Activated CD4-positive, alpha-beta memory T cell treated with anti-CD3 and anti-CD28 coated beads, Interleukin-2, amount 10 ng/mL, durations not matched to agents 7 days and 5 days (primary cell): ENCODE measurements around the gene MBP. TPM values are rescaled to one million over a fixed set of nuclear protein-coding genes. Genes with fewer than 3 reads are reported as not detected.

Experiments used
- CTCF ChIA-PET: fragments of 350-600 bp; sonication (Branson Sonifier 250); formaldehyde crosslinking; loops from one replicate; lab custom pipeline; 2021; ENCODE audit warnings: antibody characterized with exemption, inconsistent platforms; lab: Charles Lee
- POLR2A ChIA-PET: fragments of 350-600 bp; sonication (Branson Sonifier 250); formaldehyde crosslinking; loops from one replicate; lab custom pipeline; 2021; ENCODE audit warnings: antibody characterized with exemption; lab: Charles Lee
- DNase-seq: peaks from one replicate; pipeline ENCODE4 v3.0.0-alpha.2; 2020
- H3K27ac Mint-ChIP-seq: one replicate; pipeline ENCODE4 v1.8.0; 2021; ENCODE audit warnings: mild to moderate bottlenecking, mixed read lengths
- H3K27me3 Mint-ChIP-seq: one replicate; pipeline ENCODE4 v1.8.0; 2021; ENCODE audit warnings: mixed read lengths
- H3K36me3 Mint-ChIP-seq: one replicate; pipeline ENCODE4 v1.8.0; 2021; ENCODE audit warnings: low read depth, mixed read lengths
- H3K4me1 Mint-ChIP-seq: one replicate; pipeline ENCODE4 v1.8.0; 2021; ENCODE audit warnings: mixed read lengths
- H3K4me3 Mint-ChIP-seq: one replicate; pipeline ENCODE4 v1.8.0; 2021; ENCODE audit warnings: mild to moderate bottlenecking, mixed read lengths
- H3K9me3 Mint-ChIP-seq: one replicate; pipeline ENCODE4 v1.8.0; 2021; ENCODE audit warnings: mixed read lengths
- total RNA-seq, 2 experiments: library from RNA; stranded (reverse); gene quantifications; one replicate each; pipeline ENCODE4 v1.2.3, GENCODE V29; 2021

Gene MBP
- total RNA-seq, 2 experiments from 2014 or later = 81.4 to 95.3 TPM

- Mint-ChIP-seq H3K4me3 (no peak overlapping the region), H3K9me3 (no peaks in the 10 kb centered on the region), H3K36me3 (peaks cover 34% of the 10 kb centered on the region), H3K27ac (peak overlapping the region; percentile 94), H3K27me3 (no peaks in the 10 kb centered on the region), H3K4me1 (peaks cover 69% of the 10 kb centered on the region)
- no peak for DNase-seq
- CTCF ChIA-PET = interaction anchor here (0.6 to 4.4 kb wide), 4 partner anchors 11 to 252 kb away, joined by 3 to 49 read pairs (median 12); no protein-coding TSS in a partner anchor
- POLR2A ChIA-PET = interaction anchor here (0.8 to 6.7 kb wide), 5 partner anchors 14 to 83 kb away, joined by 3 to 170 read pairs (median 4); partner anchors contain the start of gene MBP
Observed at GRCh38 chr18:77052297-77052982, 80.1 kb downstream of the MBP start.

GRCh38 chr18:77051581-77052296 lies 80.8 kb downstream of the MBP start:
- Mint-ChIP-seq H3K36me3 (peaks cover 34% of the 10 kb centered on the region), H3K4me1 (peaks cover 64% of the 10 kb centered on the region), H3K27me3 (no peaks in the 10 kb centered on the region), H3K27ac (peak overlapping the region; percentile 29), H3K4me3 (no peak overlapping the region), H3K9me3 (no peaks in the 10 kb centered on the region)
- no peak for DNase-seq
- CTCF ChIA-PET = interaction anchor here (3.6 kb wide), 1 partner anchor 159 kb away, joined by 20 read pairs; no protein-coding TSS in a partner anchor
- POLR2A ChIA-PET = interaction anchor here (0.8 to 6.7 kb wide), 3 partner anchors 15 to 80 kb away, joined by 3 to 170 read pairs (median 61); partner anchors contain the start of gene MBP

- Mint-ChIP-seq H3K27ac (no peak overlapping the region), H3K4me3 (no peak overlapping the region), H3K4me1 (peaks cover 46% of the 10 kb centered on the region), H3K36me3 (peaks cover 45% of the 10 kb centered on the region), H3K27me3 (no peaks in the 10 kb centered on the region), H3K9me3 (no peaks in the 10 kb centered on the region)
- ChIA-PET POLR2A (interaction anchor here (1.4 kb wide), 1 partner anchor 13 kb away, joined by 8 read pairs; no protein-coding TSS in a partner anchor), CTCF (interaction anchor here (1.2 to 4.5 kb wide), 2 partner anchors 12 to 50 kb away, joined by 4 to 20 read pairs; no protein-coding TSS in a partner anchor)
- no peak for DNase-seq
Observed at GRCh38 chr18:77049938-77050337, 82.6 kb downstream of the MBP start.

- Mint-ChIP-seq H3K9me3 (no peaks in the 10 kb centered on the region), H3K4me1 (peaks cover 31% of the 10 kb centered on the region), H3K4me3 (no peak overlapping the region), H3K36me3 (peaks cover 60% of the 10 kb centered on the region), H3K27me3 (no peaks in the 10 kb centered on the region), H3K27ac (peak overlapping the region; percentile 3)
- ChIA-PET CTCF (interaction anchor here (1.5 to 4.5 kb wide), 2 partner anchors 45 to 48 kb away, joined by 5 to 20 read pairs; no protein-coding TSS in a partner anchor), POLR2A (interaction anchor here (0.9 kb wide), 1 partner anchor 13 kb away, joined by 3 read pairs; no protein-coding TSS in a partner anchor)
- DNase-seq = no peak
Observed at GRCh38 chr18:77047803-77048419, 84.7 kb downstream of the MBP start.

- no peaks in the 10 kb centered on the region for H3K27me3 Mint-ChIP-seq
- H3K9me3 Mint-ChIP-seq = no peaks in the 10 kb centered on the region
- ChIA-PET CTCF (interaction anchor here (1.5 to 4.5 kb wide), 2 partner anchors 44 to 47 kb away, joined by 5 to 20 read pairs; no protein-coding TSS in a partner anchor), POLR2A (interaction anchor here (1.8 kb wide), 1 partner anchor 8 kb away, joined by 6 read pairs; no protein-coding TSS in a partner anchor)
- DNase-seq = no peak
- H3K4me3 Mint-ChIP-seq = no peak overlapping the region
- H3K36me3 Mint-ChIP-seq = peaks cover 66% of the 10 kb centered on the region
- H3K4me1 Mint-ChIP-seq = peaks cover 24% of the 10 kb centered on the region
- H3K27ac Mint-ChIP-seq = no peak overlapping the region
Observed at GRCh38 chr18:77046994-77047393, 85.6 kb downstream of the MBP start.

- POLR2A ChIA-PET = interaction anchor here (1.8 kb wide), 1 partner anchor 8 kb away, joined by 6 read pairs; no protein-coding TSS in a partner anchor
- Mint-ChIP-seq H3K9me3 (no peaks in the 10 kb centered on the region), H3K4me3 (no peak overlapping the region), H3K27ac (no peak overlapping the region), H3K36me3 (peaks cover 61% of the 10 kb centered on the region), H3K4me1 (peaks cover 19% of the 10 kb centered on the region), H3K27me3 (no peaks in the 10 kb centered on the region)
- no peak for DNase-seq
- CTCF ChIA-PET = interaction anchor here (1.0 to 4.5 kb wide), 6 partner anchors 9 to 47 kb away, joined by 3 to 20 read pairs (median 4); no protein-coding TSS in a partner anchor
Observed at GRCh38 chr18:77046409-77046808, 86.2 kb downstream of the MBP start.

- ChIA-PET POLR2A (interaction anchor here (1.8 kb wide), 1 partner anchor 9 kb away, joined by 6 read pairs; no protein-coding TSS in a partner anchor), CTCF (interaction anchor here (1.0 to 1.7 kb wide), 4 partner anchors 9 to 46 kb away, joined by 3 to 6 read pairs (median 3); no protein-coding TSS in a partner anchor)
- H3K27ac Mint-ChIP-seq = peak overlapping the region; percentile 1
- H3K4me1 Mint-ChIP-seq = peaks cover 16% of the 10 kb centered on the region
- no peaks in the 10 kb centered on the region for H3K9me3 Mint-ChIP-seq
- no peak overlapping the region for H3K4me3 Mint-ChIP-seq
- no peak for DNase-seq
- peaks cover 61% of the 10 kb centered on the region for H3K36me3 Mint-ChIP-seq
- H3K27me3 Mint-ChIP-seq = no peaks in the 10 kb centered on the region
Observed at GRCh38 chr18:77045677-77046076, 86.9 kb downstream of the MBP start.

GRCh38 chr18:77044866-77045664 lies 87.5 kb downstream of the MBP start:
- no peak overlapping the region for H3K4me3 Mint-ChIP-seq
- ChIA-PET CTCF (interaction anchor here (1.0 to 1.7 kb wide), 4 partner anchors 10 to 46 kb away, joined by 3 to 6 read pairs (median 3); no protein-coding TSS in a partner anchor), POLR2A (interaction anchor here (1.8 kb wide), 1 partner anchor 10 kb away, joined by 6 read pairs; no protein-coding TSS in a partner anchor)
- no peaks in the 10 kb centered on the region for H3K9me3 Mint-ChIP-seq
- H3K4me1 Mint-ChIP-seq = peaks cover 20% of the 10 kb centered on the region
- no peak for DNase-seq
- H3K36me3 Mint-ChIP-seq = peaks cover 64% of the 10 kb centered on the region
- peak overlapping the region; percentile 1 for H3K27ac Mint-ChIP-seq
- H3K27me3 Mint-ChIP-seq = no peaks in the 10 kb centered on the region

GRCh38 chr18:77043541-77044280 lies 88.9 kb downstream of the MBP start:
- ChIA-PET POLR2A (no interaction called here), CTCF (interaction anchor here (1.0 kb wide), 1 partner anchor 9 kb away, joined by 3 read pairs; no protein-coding TSS in a partner anchor)
- no peaks in the 10 kb centered on the region for H3K27me3 Mint-ChIP-seq
- peaks cover 71% of the 10 kb centered on the region for H3K36me3 Mint-ChIP-seq
- no peak for DNase-seq
- no peak overlapping the region for H3K4me3 Mint-ChIP-seq
- H3K4me1 Mint-ChIP-seq = peaks cover 26% of the 10 kb centered on the region
- no peak overlapping the region for H3K27ac Mint-ChIP-seq
- H3K9me3 Mint-ChIP-seq = no peaks in the 10 kb centered on the region

GRCh38 chr18:77042583-77042982 lies 90.0 kb downstream of the MBP start:
- ChIA-PET CTCF (interaction anchor here (1.2 kb wide), 1 partner anchor 11 kb away, joined by 4 read pairs; no protein-coding TSS in a partner anchor), POLR2A (no interaction called here)
- Mint-ChIP-seq H3K36me3 (peaks cover 70% of the 10 kb centered on the region), H3K9me3 (no peaks in the 10 kb centered on the region), H3K27me3 (no peaks in the 10 kb centered on the region), H3K4me3 (no peak overlapping the region), H3K27ac (no peak overlapping the region), H3K4me1 (peaks cover 24% of the 10 kb centered on the region)
- DNase-seq = no peak
